ENCODE measurements around the gene MYH11. TPM values are rescaled to one million over a fixed set of nuclear protein-coding genes. Genes with fewer than 3 reads are reported as not detected.

Gene MYH11
- total and polyA plus RNA-seq, 10 of the 15 experiments (the other 5 are each of a cell fraction or from before 2014, with no cell fraction given) = 0.01 to 1.9 (median 0.13) TPM; not detected in 1

DNA sequence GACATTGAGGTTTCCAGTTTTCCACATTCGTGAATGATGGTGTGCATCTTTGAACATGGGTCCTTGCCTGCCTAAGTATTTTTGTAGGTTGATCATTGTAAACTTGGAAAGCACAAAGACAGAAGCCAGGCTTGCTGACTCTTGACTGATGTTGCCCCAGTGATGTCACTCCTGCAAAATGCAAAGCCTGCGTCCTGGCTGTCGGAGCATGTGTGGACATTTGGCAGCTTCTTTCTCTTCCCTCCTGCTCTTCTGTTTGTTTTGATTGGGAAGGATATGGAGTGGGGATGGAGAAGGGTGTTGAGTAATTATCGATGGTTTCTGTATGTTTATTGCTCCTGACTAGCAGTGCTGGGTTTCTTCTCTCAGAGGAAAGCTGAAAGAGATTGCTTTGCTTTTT is 203.6 kb downstream of the MYH11 start:
- H3K4me1 ChIP-seq (ENCODE audit: control insufficient read depth, insufficient read depth, low read length) = peaks cover 27% of the 10 kb centered on the region
- no peak for FAIRE-seq
- RAD21 ChIA-PET (ENCODE audit: unreplicated experiment) = interaction anchor here (0.7 to 1.2 kb wide), 2 partner anchors 19 to 54 kb away, joined by 3 read pairs; no protein-coding TSS in a partner anchor
- TF ChIP-seq CREM (IDR thresholded peaks at IDR 0.05; ENCODE audit: low read depth) (no peak), MTA3 (IDR thresholded peaks at IDR 0.05; ENCODE audit: borderline replicate concordance, low read length) (no peak), FOXM1 (IDR thresholded peaks at IDR 0.05; ENCODE audit: low read depth, low read length) (no peak), ATF7 (IDR thresholded peaks at IDR 0.05; ENCODE audit: low read depth) (no peak), RAD21 (IDR thresholded peaks at IDR 0.05; ENCODE audit: insufficient read depth, low read depth, low read length) (no peak), ZNF592 (IDR thresholded peaks at IDR 0.05) (no peak), BHLHE40 (IDR thresholded peaks at IDR 0.05; ENCODE audit: borderline replicate concordance in 1 of 2, low read depth in 2 of 2, low read length in 1 of 2) (no peak), LARP7 (IDR thresholded peaks at IDR 0.05) (no peak), STAT3 (IDR thresholded peaks at IDR 0.05; ENCODE audit: low read depth, low read length) (no peak), REST (IDR thresholded peaks at IDR 0.05; ENCODE audit: low read depth, low read length) (no peak)
- TF ChIP-seq, protein P1, sequence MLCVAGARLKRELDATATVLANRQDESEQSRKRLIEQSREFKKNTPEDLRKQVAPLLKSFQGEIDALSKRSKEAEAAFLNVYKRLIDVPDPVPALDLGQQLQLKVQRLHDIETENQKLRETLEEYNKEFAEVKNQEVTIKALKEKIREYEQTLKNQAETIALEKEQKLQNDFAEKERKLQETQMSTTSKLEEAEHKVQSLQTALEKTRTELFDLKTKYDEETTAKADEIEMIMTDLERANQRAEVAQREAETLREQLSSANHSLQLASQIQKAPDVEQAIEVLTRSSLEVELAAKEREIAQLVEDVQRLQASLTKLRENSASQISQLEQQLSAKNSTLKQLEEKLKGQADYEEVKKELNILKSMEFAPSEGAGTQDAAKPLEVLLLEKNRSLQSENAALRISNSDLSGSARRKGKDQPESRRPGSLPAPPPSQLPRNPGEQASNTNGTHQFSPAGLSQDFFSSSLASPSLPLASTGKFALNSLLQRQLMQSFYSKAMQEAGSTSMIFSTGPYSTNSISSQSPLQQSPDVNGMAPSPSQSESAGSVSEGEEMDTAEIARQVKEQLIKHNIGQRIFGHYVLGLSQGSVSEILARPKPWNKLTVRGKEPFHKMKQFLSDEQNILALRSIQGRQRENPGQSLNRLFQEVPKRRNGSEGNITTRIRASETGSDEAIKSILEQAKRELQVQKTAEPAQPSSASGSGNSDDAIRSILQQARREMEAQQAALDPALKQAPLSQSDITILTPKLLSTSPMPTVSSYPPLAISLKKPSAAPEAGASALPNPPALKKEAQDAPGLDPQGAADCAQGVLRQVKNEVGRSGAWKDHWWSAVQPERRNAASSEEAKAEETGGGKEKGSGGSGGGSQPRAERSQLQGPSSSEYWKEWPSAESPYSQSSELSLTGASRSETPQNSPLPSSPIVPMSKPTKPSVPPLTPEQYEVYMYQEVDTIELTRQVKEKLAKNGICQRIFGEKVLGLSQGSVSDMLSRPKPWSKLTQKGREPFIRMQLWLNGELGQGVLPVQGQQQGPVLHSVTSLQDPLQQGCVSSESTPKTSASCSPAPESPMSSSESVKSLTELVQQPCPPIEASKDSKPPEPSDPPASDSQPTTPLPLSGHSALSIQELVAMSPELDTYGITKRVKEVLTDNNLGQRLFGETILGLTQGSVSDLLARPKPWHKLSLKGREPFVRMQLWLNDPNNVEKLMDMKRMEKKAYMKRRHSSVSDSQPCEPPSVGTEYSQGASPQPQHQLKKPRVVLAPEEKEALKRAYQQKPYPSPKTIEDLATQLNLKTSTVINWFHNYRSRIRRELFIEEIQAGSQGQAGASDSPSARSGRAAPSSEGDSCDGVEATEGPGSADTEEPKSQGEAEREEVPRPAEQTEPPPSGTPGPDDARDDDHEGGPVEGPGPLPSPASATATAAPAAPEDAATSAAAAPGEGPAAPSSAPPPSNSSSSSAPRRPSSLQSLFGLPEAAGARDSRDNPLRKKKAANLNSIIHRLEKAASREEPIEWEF (IDR thresholded peaks at IDR 0.05; ENCODE audit: insufficient replicate concordance, low read depth, low read length) = no peak

More for the DNA sequence above, 203.6 kb downstream of the MYH11 start:
- WGBS (ENCODE audit: insufficient coverage, insufficient replicate concordance, low lambda C conversion rate, missing lambda C conversion rate) = 11% methylated on average over 4 of the region's 4 CpGs
- no peak overlapping the region for H3K9ac ChIP-seq (ENCODE audit: control insufficient read depth, insufficient read depth, low read length)
- CTCF ChIA-PET = interaction anchor here (0.6 to 2.5 kb wide), 2 partner anchors 10 to 82 kb away, joined by 3 to 14 read pairs; partner anchors contain the start of gene MARF1
- no peaks in the 10 kb centered on the region for H3K9me3 ChIP-seq (replicated peaks; ENCODE audit: control insufficient read depth, insufficient read depth, low read length)
- H3K27ac ChIP-seq (ENCODE audit: control insufficient read depth, insufficient read depth) = no peak overlapping the region
- H2AFZ ChIP-seq (ENCODE audit: control insufficient read depth, low read depth, low read length) = no peak overlapping the region
- no peak for ATAC-seq
- POLR2A ChIA-PET = interaction anchor here (0.6 to 3.5 kb wide), 4 partner anchors 8 to 37 kb away, joined by 3 to 29 read pairs (median 4); partner anchors contain the start of gene MARF1
- H4K20me1 ChIP-seq (ENCODE audit: control insufficient read depth, insufficient read depth) = peaks cover 3% of the 10 kb centered on the region; the same call in 1 of the 2 replicates
- peaks cover 73% of the 10 kb centered on the region for H3K79me2 ChIP-seq (ENCODE audit: control insufficient read depth, insufficient read depth, low read length)
- in situ Hi-C loops (cut with MboI) (no loop called here), intact Hi-C loops (cut with micrococcal nuclease; ENCODE audit: unreplicated experiment) (no loop called here)
- peak overlapping the region; percentile 99; the same call in 1 of the 2 replicates for H3K4me3 ChIP-seq
- no peaks in the 10 kb centered on the region for H3K27me3 ChIP-seq (replicated peaks in 1 of 2; ENCODE audit: control insufficient read depth in 2 of 2, insufficient read depth in 2 of 2, low read length in 1 of 2)
- peak overlapping the region; percentile 94 for H3K4me2 ChIP-seq (ENCODE audit: control insufficient read depth, insufficient read depth)
- peaks cover 0 to 15% of the 10 kb centered on the region in 2 experiments; a peak in 3 of 4 replicates for H3K36me3 ChIP-seq (ENCODE audit: control insufficient read depth in 2 of 2, insufficient read depth in 2 of 2, low read length in 1 of 2)
- DNase-seq (ENCODE audit: low read depth, low spot score) = no peak
- BruUV-seq (replicated peaks) = no TSS peak
- SMC1A ChIA-PET (ENCODE audit: uncharacterized antibody, unreplicated experiment) = interaction anchor here (0.9 to 2.5 kb wide), 4 partner anchors 11 to 42 kb away, joined by 3 to 20 read pairs (median 3); partner anchors contain the start of gene MARF1
